ENCODE measurements around the gene DHRS7B.
A peak's percentile ranks its signal among the peaks of the same experiment; 100 is the strongest.

DHRS7B gene

DNA sequence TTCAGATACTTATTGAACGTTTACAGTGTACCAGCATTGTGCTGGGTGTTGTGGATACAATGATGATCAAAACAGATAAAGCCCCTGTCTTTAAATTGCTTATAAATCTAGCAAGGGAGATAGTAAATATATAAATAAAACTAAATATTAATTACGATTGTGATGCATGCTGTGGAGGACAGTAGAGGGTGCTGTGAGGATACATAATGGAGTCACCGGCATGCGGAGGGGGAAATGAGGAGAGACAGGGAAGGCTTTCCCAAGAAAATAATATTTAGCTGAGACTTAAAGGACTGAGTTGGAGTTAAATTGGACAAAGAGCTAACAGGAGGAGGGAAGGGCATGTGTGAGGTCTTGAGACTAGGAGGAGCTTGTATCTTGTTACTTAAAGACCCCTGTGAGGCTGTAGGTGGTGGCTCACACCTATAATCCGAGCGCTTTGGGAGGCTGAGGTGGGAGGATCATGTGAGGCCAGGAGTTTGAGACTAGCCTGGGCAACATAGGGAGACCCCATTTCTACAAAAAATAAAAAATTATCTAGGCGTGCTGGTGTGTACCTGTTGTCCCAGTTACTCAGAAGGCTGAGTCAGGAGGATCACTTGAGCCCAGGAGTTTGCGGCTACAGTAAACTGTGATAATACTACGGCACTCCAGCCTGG, 2.4 kb downstream of the DHRS7B start:
- no peak for TF ChIP-seq GATA2 (IDR thresholded peaks at IDR 0.05; ENCODE audit: low read depth, low read length)
- no peak for TF ChIP-seq GATA3 (IDR thresholded peaks at IDR 0.05; ENCODE audit: low read depth, low read length)

DNA sequence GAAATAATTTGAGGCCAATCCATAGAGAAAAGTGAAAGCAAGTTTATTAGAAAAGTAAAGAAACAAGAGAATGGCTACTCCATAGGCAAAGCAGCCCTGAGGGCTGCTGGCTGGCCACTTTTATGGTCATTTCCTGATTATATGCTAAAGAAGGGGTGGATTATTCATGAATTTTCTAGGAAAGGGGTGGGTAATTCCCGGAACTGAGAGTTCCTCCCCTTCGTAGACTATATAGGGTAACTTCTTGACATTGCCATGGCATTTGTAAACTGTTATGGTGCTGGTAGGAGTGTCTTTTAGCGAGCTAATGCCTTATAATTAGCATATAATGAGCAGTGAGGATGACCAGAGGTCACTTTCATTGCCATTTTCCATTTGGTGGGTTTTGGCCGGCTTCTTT, 4.4 kb downstream of the DHRS7B start:
- TF ChIP-seq GATA2 (IDR thresholded peaks at IDR 0.05; ENCODE audit: low read depth, low read length) (no peak), GATA3 (IDR thresholded peaks at IDR 0.05; ENCODE audit: low read depth, low read length) (no peak)

DNA sequence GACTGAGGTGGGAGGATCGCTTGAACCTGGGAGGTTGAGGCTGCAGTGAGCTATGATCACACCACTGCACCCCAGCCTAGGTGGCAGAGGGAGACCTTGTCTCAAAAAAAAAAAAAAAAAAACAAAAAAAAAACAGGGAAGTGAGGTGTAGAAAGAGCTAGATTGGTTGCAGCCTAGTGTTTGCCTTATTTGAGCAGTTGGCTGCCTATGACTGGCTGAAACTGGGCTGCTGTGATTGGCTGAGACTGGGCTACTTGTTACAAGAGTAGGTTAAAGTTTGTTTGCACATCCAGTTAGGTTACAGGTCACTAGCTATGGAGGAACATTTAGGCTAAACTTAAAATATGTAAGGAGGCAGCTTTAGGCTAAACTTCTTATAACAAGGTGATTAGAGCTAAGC, 5.7 kb downstream of the DHRS7B start:
- no peak for TF ChIP-seq GATA3 (IDR thresholded peaks at IDR 0.05; ENCODE audit: low read depth, low read length)
- TF ChIP-seq GATA2 (IDR thresholded peaks at IDR 0.05; ENCODE audit: low read depth, low read length), result no peak

DNA sequence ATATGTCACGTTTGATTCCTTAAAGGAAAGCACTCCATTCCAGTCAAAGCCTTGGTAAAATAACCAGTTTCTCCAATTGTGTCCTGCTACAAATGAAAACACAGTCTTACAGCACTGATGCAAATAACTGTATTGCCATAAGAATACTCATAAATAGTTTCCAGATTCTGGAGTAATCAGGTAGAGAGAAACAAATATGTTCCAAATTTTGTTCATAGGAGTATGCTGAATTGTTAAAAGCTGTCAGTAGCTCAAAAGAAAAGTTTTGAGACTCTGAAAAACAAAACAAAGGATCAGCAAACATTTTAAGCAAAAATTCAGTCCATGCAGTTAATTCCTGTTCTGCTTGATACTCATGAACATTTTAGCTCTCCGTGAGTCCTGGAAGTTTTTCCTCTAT, 7.8 kb downstream of the DHRS7B start:
- TF ChIP-seq GATA2 (IDR thresholded peaks at IDR 0.05; ENCODE audit: low read depth, low read length), result no peak
- TF ChIP-seq GATA3 (IDR thresholded peaks at IDR 0.05; ENCODE audit: low read depth, low read length), result no peak

DNA sequence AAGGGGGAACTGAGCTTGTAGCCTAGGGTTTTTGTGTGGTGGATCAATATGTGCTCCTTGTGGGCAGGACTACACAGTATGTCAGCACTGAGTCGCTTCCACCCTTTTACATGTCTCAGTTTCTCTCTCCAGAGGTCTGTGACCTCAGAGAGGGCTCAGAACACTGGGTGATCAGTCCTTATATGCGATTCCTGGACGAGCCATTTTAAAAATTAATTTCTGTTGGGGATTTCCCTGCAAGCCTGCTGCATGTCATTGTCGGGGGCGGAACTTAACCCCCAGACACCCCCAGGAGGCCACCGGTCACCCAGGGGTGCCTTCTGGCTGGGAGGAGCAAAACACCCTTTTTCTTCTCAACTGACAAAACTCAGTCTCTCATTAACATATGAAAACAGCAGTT, 14.1 kb downstream of the DHRS7B start:
- TF ChIP-seq GATA2 (IDR thresholded peaks at IDR 0.05; ENCODE audit: low read depth, low read length), result no peak
- no peak for TF ChIP-seq GATA3 (IDR thresholded peaks at IDR 0.05; ENCODE audit: low read depth, low read length)

DNA sequence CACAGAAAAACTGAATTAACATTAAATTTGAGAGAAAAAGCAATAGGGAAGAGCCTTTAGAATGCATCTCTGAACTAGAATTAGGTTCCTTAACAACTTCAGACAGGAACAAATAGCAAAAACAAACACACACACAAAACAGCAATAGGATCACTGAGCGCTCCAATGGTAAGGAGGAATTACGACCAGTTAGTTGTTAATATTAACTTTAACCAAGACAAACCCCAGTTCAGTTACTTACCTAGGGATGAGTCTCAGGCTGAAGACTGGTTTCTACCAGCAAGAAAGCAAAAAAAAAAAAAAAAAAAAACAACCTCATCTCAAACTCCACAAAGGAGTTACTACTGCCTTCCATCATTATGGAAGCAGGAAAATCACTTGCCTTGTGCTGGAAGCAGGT, 14.6 kb downstream of the DHRS7B start:
- no peak for TF ChIP-seq GATA2 (IDR thresholded peaks at IDR 0.05; ENCODE audit: low read depth, low read length)
- no peak for TF ChIP-seq GATA3 (IDR thresholded peaks at IDR 0.05; ENCODE audit: low read depth, low read length)

DNA sequence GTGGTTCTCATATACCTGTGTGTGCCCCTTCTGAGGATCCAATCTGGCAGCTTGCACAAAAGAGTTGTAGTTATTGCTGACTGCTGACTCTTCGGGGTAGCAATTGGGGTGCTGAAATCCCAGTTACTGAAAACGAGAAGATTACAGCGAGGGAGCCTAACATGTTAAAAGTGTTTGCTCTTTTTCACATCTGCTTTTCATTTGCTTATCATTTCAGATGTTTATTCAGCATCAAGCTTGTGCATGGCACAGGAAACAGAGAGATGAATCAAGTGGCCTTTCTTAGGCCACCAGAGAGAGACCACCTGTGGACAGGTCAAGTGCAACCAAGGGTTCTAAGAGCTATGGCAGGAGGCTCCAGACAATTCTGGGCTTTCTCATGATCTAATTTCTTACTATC, 16.9 kb downstream of the DHRS7B start:
- 0 out of 2 replicates have a peak, but pooled peaks have one; percentile 16 for TF ChIP-seq GATA3 (IDR thresholded peaks at IDR 0.05; ENCODE audit: low read depth, low read length)
- TF ChIP-seq GATA2 (IDR thresholded peaks at IDR 0.05; ENCODE audit: low read depth, low read length), result peak; percentile 54

DNA sequence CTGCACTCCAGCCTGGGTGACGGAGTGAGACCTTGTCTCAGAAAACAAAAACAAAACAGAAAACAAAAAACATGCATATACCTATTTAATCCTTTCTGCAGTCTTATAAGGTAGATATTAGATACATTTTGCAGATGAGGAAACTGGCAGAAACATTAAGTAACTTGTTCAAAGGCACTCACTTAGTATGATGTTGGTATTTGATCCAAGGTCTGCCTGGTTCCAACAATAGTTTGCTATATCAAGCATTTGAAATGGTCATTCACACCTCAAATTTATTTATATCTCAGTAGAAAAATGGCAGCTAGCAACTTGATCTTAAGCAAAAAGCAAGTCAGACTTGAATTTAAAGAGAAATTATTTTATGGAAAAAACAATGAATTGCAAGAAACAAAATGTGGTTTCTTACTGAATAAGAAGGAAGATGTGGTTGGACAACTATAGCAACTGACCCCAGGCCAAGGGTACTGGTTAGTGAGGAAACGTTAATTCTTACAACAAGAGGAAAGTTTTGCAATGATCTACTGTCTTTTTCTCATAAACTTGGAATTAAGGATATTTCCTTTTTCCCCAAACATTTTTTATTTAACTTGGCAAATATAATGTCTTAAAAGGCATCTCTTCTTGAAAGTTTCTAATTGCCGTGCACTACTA, 19.7 kb downstream of the DHRS7B start:
- no peak for TF ChIP-seq GATA3 (IDR thresholded peaks at IDR 0.05; ENCODE audit: low read depth, low read length)
- no peak for TF ChIP-seq GATA2 (IDR thresholded peaks at IDR 0.05; ENCODE audit: low read depth, low read length)

DNA sequence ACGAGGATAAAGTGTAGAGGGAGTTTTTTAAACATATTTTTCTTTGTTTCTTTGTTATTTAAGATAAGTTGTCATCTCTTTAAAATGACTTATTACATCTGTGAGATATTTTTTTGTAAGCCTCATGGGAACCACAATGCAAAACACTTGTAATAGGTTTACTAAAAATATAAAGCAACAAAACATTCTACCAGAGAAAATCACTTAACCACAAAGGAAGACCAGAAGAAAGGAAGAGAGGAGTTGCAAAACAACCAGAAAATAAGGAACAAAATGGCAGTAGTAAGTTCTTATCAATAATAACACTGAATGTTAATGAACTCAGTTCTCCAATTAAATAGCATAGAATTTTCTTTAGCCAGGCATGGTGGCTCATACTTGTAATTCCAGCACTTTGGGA, 22.9 kb downstream of the DHRS7B start:
- no peak for TF ChIP-seq GATA3 (IDR thresholded peaks at IDR 0.05; ENCODE audit: low read depth, low read length)
- no peak for TF ChIP-seq GATA2 (IDR thresholded peaks at IDR 0.05; ENCODE audit: low read depth, low read length)

DNA sequence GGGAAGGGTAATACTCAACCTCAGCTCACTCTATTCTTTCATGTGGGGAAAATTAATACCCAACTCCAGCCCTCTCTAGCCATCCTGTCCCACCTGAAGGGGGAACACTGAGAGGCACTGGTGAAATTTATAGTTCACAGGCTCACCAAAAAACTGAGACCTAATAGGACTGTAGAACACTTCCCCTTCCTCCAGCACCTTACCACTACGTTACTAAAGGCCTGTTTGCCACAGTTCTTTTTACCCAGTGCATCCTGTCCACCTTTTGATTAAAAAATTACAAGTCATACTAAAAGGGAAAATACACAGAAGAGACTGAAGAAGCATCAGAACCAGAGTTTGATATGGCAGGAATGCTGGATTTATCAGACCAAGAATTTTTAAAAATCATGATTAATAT, 26.0 kb downstream of the DHRS7B start:
- TF ChIP-seq GATA2 (IDR thresholded peaks at IDR 0.05; ENCODE audit: low read depth, low read length) (no peak), GATA3 (IDR thresholded peaks at IDR 0.05; ENCODE audit: low read depth, low read length) (no peak)

DNA sequence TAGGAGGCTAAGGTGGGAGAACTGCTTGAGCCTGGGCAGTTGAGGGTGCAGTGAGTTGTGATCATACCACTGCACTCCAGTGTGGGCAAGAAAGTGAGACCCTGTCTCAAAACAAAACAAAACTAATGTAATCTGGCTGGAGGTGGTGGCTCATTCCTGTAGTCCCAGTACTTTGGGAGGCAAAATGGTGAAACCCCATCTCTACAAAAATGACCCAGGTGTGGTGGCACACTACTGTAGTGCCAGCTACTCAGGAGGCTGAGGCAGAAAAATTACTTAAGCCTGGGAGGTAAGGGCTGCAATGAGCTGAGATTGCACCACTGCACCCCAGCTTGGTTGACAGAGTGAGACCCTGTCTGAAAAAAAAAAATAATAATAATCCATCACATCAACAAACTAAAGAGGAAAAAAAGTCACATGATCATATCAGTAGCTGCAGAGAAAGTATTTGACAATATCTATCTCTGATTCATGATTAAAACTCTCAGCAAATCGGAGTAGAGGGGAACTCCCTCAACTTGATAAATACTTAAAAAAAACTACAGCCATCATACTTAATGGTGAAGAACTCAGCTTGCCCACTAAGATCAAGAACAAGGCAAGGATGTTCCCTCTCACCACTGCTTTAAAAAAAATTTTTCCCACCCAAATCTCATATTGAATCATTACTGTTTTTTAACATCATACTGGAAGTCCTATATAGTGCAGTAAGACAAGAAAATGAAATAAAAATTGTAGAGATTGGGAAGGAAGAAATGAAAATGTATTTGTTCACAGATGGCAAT, 31.0 kb downstream of the DHRS7B start:
- TF ChIP-seq GATA3 (IDR thresholded peaks at IDR 0.05; ENCODE audit: low read depth, low read length), result no peak
- TF ChIP-seq GATA2 (IDR thresholded peaks at IDR 0.05; ENCODE audit: low read depth, low read length), result no peak

DNA sequence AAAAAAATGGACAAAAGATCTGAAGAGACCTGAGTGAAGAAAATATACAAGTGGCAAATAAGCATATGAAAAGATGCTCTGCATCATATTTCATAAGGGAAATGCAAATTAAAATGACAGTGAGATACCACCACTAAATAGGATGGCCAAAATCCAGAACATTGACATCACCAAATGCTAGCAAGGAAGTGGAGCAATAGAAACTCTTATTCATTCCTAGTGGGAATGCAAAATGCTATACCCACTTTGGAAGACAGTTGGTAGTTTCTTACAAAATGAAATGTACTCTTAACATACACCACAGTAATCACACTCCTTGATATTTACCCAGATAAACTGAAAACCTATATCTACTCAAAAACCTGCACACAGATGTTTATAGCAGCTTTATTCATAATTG, 33.6 kb downstream of the DHRS7B start:
- no peak for TF ChIP-seq GATA3 (IDR thresholded peaks at IDR 0.05; ENCODE audit: low read depth, low read length)

DNA sequence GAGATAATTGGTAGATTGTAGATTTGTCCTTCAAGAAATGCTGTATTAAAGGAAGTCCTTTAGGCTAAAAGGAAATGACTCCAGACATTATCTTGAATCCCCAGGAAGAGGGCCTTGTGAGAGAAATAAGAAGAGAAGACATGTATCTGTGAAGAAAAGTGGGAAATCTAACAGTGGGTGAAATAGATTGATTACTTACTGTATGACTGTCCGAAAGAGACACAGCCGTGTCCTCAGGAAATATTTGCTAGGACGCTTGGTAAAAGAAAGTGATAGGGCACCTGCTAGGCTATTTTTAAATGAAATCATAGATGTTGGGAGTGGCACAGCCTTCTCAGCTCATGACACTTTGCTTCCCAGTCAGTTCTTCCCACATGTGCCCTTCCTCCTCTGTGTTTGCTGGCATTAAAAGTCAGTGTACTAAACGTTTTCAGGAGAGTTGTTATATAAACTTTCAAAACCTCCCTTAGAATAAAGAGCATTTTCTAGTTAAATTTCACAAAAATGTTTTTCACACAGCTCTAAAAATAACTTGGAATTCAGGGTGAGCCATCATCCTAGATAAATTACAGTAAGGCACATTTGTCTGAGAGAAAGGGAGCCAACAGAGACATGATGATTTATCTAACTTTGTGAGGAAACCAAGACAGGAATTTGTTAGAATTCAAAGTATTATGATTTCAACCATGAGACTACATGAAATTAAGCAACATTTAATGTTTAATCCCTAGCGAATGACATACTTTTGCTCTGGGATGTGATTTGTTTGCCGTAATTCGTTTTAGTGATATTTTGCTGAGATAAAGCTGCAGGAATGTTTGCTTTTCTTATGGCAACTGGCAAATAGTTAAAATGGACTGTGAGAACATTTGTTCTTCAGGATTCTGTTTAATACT, 35.0 kb downstream of the DHRS7B start:
- TF ChIP-seq GATA3 (IDR thresholded peaks at IDR 0.05; ENCODE audit: low read depth, low read length) (no peak), GATA2 (IDR thresholded peaks at IDR 0.05; ENCODE audit: low read depth, low read length) (no peak)

DNA sequence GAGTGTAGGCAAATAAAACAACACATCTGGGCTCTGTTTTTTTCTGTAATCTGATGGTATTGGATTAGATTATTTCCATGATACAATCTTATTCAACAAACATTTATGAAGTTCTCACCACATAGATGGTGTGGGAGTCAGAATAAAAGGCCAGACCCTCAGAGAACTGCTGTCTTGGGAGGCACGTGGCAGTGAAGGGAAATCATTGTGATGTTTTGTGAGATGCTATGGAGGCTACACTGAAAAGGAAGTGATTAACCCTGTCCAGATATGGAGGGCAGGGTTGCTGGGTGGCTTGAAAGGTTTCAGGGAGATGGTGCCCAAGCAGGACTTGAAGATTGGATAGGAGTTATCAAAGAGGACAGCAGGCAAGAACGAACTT, 35.6 kb downstream of the DHRS7B start:
- no peak for TF ChIP-seq GATA3 (IDR thresholded peaks at IDR 0.05; ENCODE audit: low read depth, low read length)
- no peak for TF ChIP-seq GATA2 (IDR thresholded peaks at IDR 0.05; ENCODE audit: low read depth, low read length)

All from SH-SY5Y (cell line).